HFFc6 (cell line): Measurements from ENCODE around the gene RPS29. TPM values are rescaled to one million over a fixed set of nuclear protein-coding genes. Genes with fewer than 3 reads are reported as not detected.

ENCODE experiments used
- DNase-seq: peaks from one replicate; pipeline ENCODE4 v3.0.0-alpha.2; 2018
- H3K27ac Mint-ChIP-seq: 2 replicates; pipeline ENCODE4 v1.8.0; 2020; ENCODE audit warnings: mild to moderate bottlenecking, mixed read lengths
- H3K27me3 Mint-ChIP-seq: 2 replicates; pipeline ENCODE4 v1.8.0; 2021; ENCODE audit warnings: mild to moderate bottlenecking, moderate library complexity, mixed read lengths; ENCODE audit not compliant: insufficient read depth
- H3K36me3 Mint-ChIP-seq: 2 replicates; pipeline ENCODE4 v1.8.0; 2021; ENCODE audit warnings: low read depth, mixed read lengths
- H3K4me1 Mint-ChIP-seq: 2 replicates; pipeline ENCODE4 v1.8.0; 2020; ENCODE audit warnings: low read depth, mixed read lengths
- H3K4me3 Mint-ChIP-seq: 2 replicates; pipeline ENCODE4 v1.8.0; 2020; ENCODE audit warnings: mild to moderate bottlenecking, moderate library complexity, mixed read lengths
- H3K9me3 Mint-ChIP-seq: 2 replicates; pipeline ENCODE4 v1.8.0; 2020; ENCODE audit warnings: mild to moderate bottlenecking, mixed read lengths
- CTCF ChIP-seq: fragments of 200-600 bp; sonication (generic); IDR thresholded peaks from 2 replicates; pipeline ENCODE4 v1.5.0; 2021; ENCODE audit warnings: antibody characterized with exemption, mild to moderate bottlenecking
- total RNA-seq, 6 experiments: library from RNA; stranded (reverse); fragmentation: NEBNext Ultra II Directional; extraction: Animal tissue kit (Norgen Biotek cat#: 25700); gene quantifications; 2 replicates in 1 of 6; 3 replicates in 5 of 6; pipeline ENCODE4 v1.2.3, GENCODE V29; 2021

The RPS29 gene
- total RNA-seq, 6 experiments from 2014 or later, result 743 to 1,241 (median 1,080) TPM

- Mint-ChIP-seq H3K4me3 (no peak overlapping the region), H3K4me1 (peaks cover 13% of the 10 kb centered on the region), H3K9me3 (no peaks in the 10 kb centered on the region; the same call in 1 of the 2 replicates), H3K27ac (no peak overlapping the region), H3K27me3 (peaks cover 9% of the 10 kb centered on the region), H3K36me3 (no peaks in the 10 kb centered on the region)
- DNase-seq, result no peak
- TF ChIP-seq CTCF, result no peak
These were observed 40.5 kb downstream of the RPS29 start for GRCh38 chr14:49545716-49546115.

- Mint-ChIP-seq H3K9me3 (no peaks in the 10 kb centered on the region; the same call in 1 of the 2 replicates), H3K4me3 (no peak overlapping the region), H3K36me3 (no peaks in the 10 kb centered on the region), H3K27me3 (peaks cover 9% of the 10 kb centered on the region), H3K27ac (no peak overlapping the region), H3K4me1 (peaks cover 12% of the 10 kb centered on the region)
- DNase-seq, result no peak
- no peak for TF ChIP-seq CTCF
These were observed 41.1 kb downstream of the RPS29 start for GRCh38 chr14:49545071-49545470.

- no peak overlapping the region for H3K4me3 Mint-ChIP-seq
- no peak overlapping the region for H3K27ac Mint-ChIP-seq
- H3K4me1 Mint-ChIP-seq, result peaks cover 4% of the 10 kb centered on the region
- H3K9me3 Mint-ChIP-seq, result no peaks in the 10 kb centered on the region; the same call in 1 of the 2 replicates
- no peak for DNase-seq
- H3K36me3 Mint-ChIP-seq, result no peaks in the 10 kb centered on the region
- peaks cover 3% of the 10 kb centered on the region for H3K27me3 Mint-ChIP-seq
- TF ChIP-seq CTCF, result no peak
These were observed 45.1 kb downstream of the RPS29 start for GRCh38 chr14:49541049-49541448.

GRCh38 chr14:49538852-49539251, 47.3 kb downstream of the RPS29 start:
- no peak overlapping the region for H3K4me3 Mint-ChIP-seq
- H3K27ac Mint-ChIP-seq, result no peak overlapping the region
- H3K27me3 Mint-ChIP-seq, result no peaks in the 10 kb centered on the region
- no peaks in the 10 kb centered on the region for H3K4me1 Mint-ChIP-seq
- H3K36me3 Mint-ChIP-seq, result no peaks in the 10 kb centered on the region
- no peaks in the 10 kb centered on the region; the same call in 1 of the 2 replicates for H3K9me3 Mint-ChIP-seq
- no peak for TF ChIP-seq CTCF
- no peak for DNase-seq

Other genes starting within 250 kb of the RPS29 start
- 10 to 100 TPM; 15.2 to 26.5 (median 25.5) TPM for gene LRR1, start 12.6 kb upstream of the RPS29 start, total RNA-seq
- 100 to 1,000 TPM; 170 to 254 (median 211) TPM for gene RPL36AL, start 34.2 kb upstream of the RPS29 start, total RNA-seq
- gene MGAT2, start 34.4 kb upstream of the RPS29 start, total RNA-seq, result 10 to 100 TPM; 61.8 to 73.8 (median 64.4) TPM
- gene DNAAF2, start 48.9 kb upstream of the RPS29 start, total RNA-seq, result 1 to 10 TPM; 5.8 to 8.7 (median 6.2) TPM
- gene POLE2, start 101.8 kb upstream of the RPS29 start, total RNA-seq, result 10 to 100 TPM in 2 of 6 experiments, 1 to 10 TPM in 4; 4.5 to 11.6 (median 8.7) TPM
- 1 to 10 TPM in 5 of 6 experiments, under 1 TPM in 1; 0.97 to 1.6 (median 1.2) TPM for gene KLHDC1, start 106.7 kb upstream of the RPS29 start, total RNA-seq
- 10 to 100 TPM; 29.8 to 35.5 (median 33.8) TPM for gene KLHDC2, start 181.8 kb upstream of the RPS29 start, total RNA-seq